Endothelial cell of umbilical vein (primary cell): Measurements from ENCODE around the gene FSTL3. TPM values are rescaled to one million over a fixed set of nuclear protein-coding genes. Genes with fewer than 3 reads are reported as not detected.

ENCODE experiments used
- BruUV-seq: library from RNA; stranded (reverse); fragments of 400-500 nt; replicated peaks from 2 replicates; lab custom pipeline; 2021; lab: Mats Ljungman, UMichigan
- CTCF ChIA-PET: fragments of 300-600, 350-600 bp; sonication (Branson Sonifier 250); formaldehyde crosslinking; loops from one replicate; lab custom pipeline; 2021; ENCODE audit warnings: antibody characterized with exemption, inconsistent platforms; lab: Charles Lee
- POLR2A ChIA-PET: fragments of 300-600, 350-600 bp; sonication (Branson Sonifier 250); formaldehyde crosslinking; loops from one replicate; lab custom pipeline; 2021; ENCODE audit warnings: antibody characterized with exemption, inconsistent platforms; lab: Charles Lee
- DNase-seq: peaks from one replicate; pipeline ENCODE4 v3.0.0-alpha.2; 2011; ENCODE audit warnings: low read depth, low spot score
- FAIRE-seq: peaks from 2 replicates; lab custom pipeline; 2011; peaks lifted over from hg19 to GRCh38; lab: Jason Lieb, UNC
- H2AFZ ChIP-seq: 2 replicates; pipeline ENCODE4 v1.6.0; 2012; ENCODE audit warnings: low read depth, low read length, control low read depth, inconsistent platforms
- H3K27ac ChIP-seq: 2 replicates; pipeline ENCODE4 v1.5.1; 2011; ENCODE audit warnings: low read depth, mild to moderate bottlenecking, control low read depth, low read length, moderate library complexity; ENCODE audit not compliant: insufficient read depth
- H3K27me3 ChIP-seq, 2 experiments: 2 replicates each; pipeline versions ENCODE4 v1.6.0 to v1.6.1; 2011; ENCODE audit warnings: low read length in 2 of 2, mixed read lengths in 1 of 2; ENCODE audit not compliant: control insufficient read depth in 2 of 2, insufficient read depth in 2 of 2
- H3K36me3 ChIP-seq, 2 experiments: 2 replicates in 1 of 2; 3 replicates in 1 of 2; pipeline ENCODE4 v1.5.1; 2011; ENCODE audit warnings: low read length in 2 of 2, mild to moderate bottlenecking in 1 of 2, moderate library complexity in 1 of 2; ENCODE audit not compliant: control insufficient read depth in 2 of 2, insufficient read depth in 2 of 2; ENCODE audit errors: extremely low read depth in 1 of 2
- H3K4me1 ChIP-seq: 3 replicates; pipeline ENCODE4 v1.5.1; 2011; ENCODE audit warnings: mild to moderate bottlenecking, low read length; ENCODE audit not compliant: control insufficient read depth, insufficient read depth; ENCODE audit errors: extremely low read depth
- H3K4me2 ChIP-seq: 2 replicates; pipeline ENCODE4 v1.6.1; 2011; ENCODE audit warnings: low read length, control low read depth, mixed read lengths; ENCODE audit not compliant: insufficient read depth
- H3K4me3 ChIP-seq, 3 experiments: fragments of 200-600 bp in 1 of 3; sonication (generic), shearing (Covaris generic) in 1 of 3; replicated peaks in 1 of 3; 2 replicates each; pipeline ENCODE4 v1.5.1; 2011 to 2016; ENCODE audit warnings: control low read depth in 3 of 3, low read length in 3 of 3, mild to moderate bottlenecking in 2 of 3, inconsistent platforms in 1 of 3, low read depth in 1 of 3, moderate library complexity in 1 of 3; ENCODE audit not compliant: insufficient read depth in 1 of 3
- H3K79me2 ChIP-seq: 2 replicates; pipeline ENCODE4 v1.6.0; 2012; ENCODE audit warnings: low read length, inconsistent platforms; ENCODE audit not compliant: control insufficient read depth, insufficient read depth
- H3K9ac ChIP-seq: replicated peaks from 2 replicates; pipeline ENCODE3; 2011; ENCODE audit warnings: low read length, control low read depth; ENCODE audit not compliant: insufficient read depth; ENCODE audit errors: extremely low read depth
- H3K9me1 ChIP-seq: replicated peaks from 3 replicates; pipeline ENCODE4 v1.6.0; 2011; ENCODE audit warnings: mild to moderate bottlenecking, low read length; ENCODE audit not compliant: control insufficient read depth, insufficient read depth; ENCODE audit errors: extremely low read depth
- H3K9me3 ChIP-seq: replicated peaks from 2 replicates; pipeline ENCODE4 v1.5.1; 2012; ENCODE audit warnings: low read length, inconsistent platforms; ENCODE audit not compliant: control insufficient read depth, insufficient read depth
- H4K20me1 ChIP-seq: replicated peaks from 2 replicates; pipeline ENCODE3; 2011; ENCODE audit warnings: mild to moderate bottlenecking, low read length; ENCODE audit not compliant: control insufficient read depth, insufficient read depth; ENCODE audit errors: extremely low read depth
- EZH2 ChIP-seq: IDR thresholded peaks from 2 replicates; pipeline ENCODE4 v1.6.1; 2012; ENCODE audit warnings: borderline replicate concordance, low read depth, mild to moderate bottlenecking, moderate library complexity, low read length, inconsistent platforms; ENCODE audit not compliant: severe bottlenecking
- GATA2 ChIP-seq: IDR thresholded peaks from 2 replicates; pipeline ENCODE4 v1.7.0; 2011; ENCODE audit warnings: low read depth, mild to moderate bottlenecking, moderate library complexity, mixed read lengths, low read length; ENCODE audit not compliant: insufficient read length, insufficient read depth
- JUN ChIP-seq: IDR thresholded peaks from 2 replicates; pipeline ENCODE4 v1.6.1; 2011; ENCODE audit warnings: borderline replicate concordance, low read depth; ENCODE audit not compliant: insufficient read length, insufficient read depth
- MYC ChIP-seq: IDR thresholded peaks from one replicate; pipeline ENCODE4 v1.6.1; 2011; ENCODE audit warnings: mild to moderate bottlenecking, low read depth, low read length
- POLR2A ChIP-seq: IDR thresholded peaks from 2 replicates; pipeline ENCODE4 v1.6.1; 2012; ENCODE audit warnings: low read depth, mild to moderate bottlenecking, control low read depth, low read length
- POLR2AphosphoS5 ChIP-seq: IDR thresholded peaks from 2 replicates; pipeline ENCODE4 v1.6.1; 2012; ENCODE audit warnings: low read depth, mild to moderate bottlenecking, control low read depth, low read length, moderate library complexity; ENCODE audit not compliant: insufficient read depth
- dilution Hi-C: fragments of 300-500 bp; cut with MboI; formaldehyde crosslinking; loops from one replicate; pipeline ENCODE4 v1.15.0; 2019; ENCODE audit warnings: low sequenced_read_pairs; ENCODE audit not compliant: extremely low pct_ligation_motif_present
- intact Hi-C: fragments of 100-400 bp; cut with micrococcal nuclease; formaldehyde crosslinking; loops from one replicate; pipeline ENCODE4 v1.10.0; 2022
- polyA plus RNA-seq, 4 experiments: library from polyadenylated mRNA; depleted of rRNA in 3 of 4; stranded (reverse) in 3 of 4; unstranded in 1 of 4; fragments of >200 nt; gene quantifications; 2 replicates each; pipeline versions ENCODE4 v1.2.1 to v1.2.3, GENCODE V29; 2011 to 2012; ENCODE audit warnings: missing spikeins in 1 of 4
- total RNA-seq: library from RNA; stranded (reverse); gene quantifications from 2 replicates; pipeline ENCODE4 v1.2.3, GENCODE V29; 2021
- TF ChIP-seq, protein P1 (sequence below): IDR thresholded peaks from 2 replicates; pipeline ENCODE4 v1.6.1; 2011; ENCODE audit not compliant: insufficient read depth, insufficient read length

FSTL3 gene
- total and polyA plus RNA-seq, 2 donors (not counting 3 experiments of a cell fraction or from before 2014, with no cell fraction given): 19.9 to 45.2 TPM

DNA sequence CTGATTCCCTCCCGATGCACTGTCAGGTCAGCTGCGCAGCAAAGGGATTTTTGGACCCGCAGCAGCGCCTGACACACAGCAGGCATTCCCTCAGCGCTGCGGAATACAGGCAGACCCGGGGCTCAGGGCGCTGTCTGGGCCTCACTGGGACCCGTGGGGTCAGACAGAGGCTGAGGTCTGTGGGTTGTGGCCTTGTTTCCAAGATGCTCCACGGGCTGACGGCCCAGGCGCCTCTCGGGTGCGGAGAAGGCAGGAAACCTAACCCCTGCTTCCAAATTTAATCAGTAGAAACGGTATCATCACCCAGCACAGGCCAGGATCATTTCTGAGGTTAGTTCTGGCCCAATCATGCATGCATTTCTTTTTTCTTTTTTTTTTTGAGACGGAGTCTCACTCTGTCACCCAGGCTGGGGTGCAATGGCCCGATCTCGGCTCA, 12.5 kb upstream of the FSTL3 start:
- Histone ChIP-seq H3K27ac (peak overlapping the region; percentile 44), H3K79me2 (peaks cover 43% of the 10 kb centered on the region), H2AFZ (peak overlapping the region; percentile 93), H3K4me2 (peak overlapping the region; percentile 62), H3K9ac (peak overlapping the region; percentile 43), H3K36me3 (no peaks in the 10 kb centered on the region), H3K4me3 (peak overlapping the region in 2 of 3 experiments; percentile 27 to 29), H3K9me3 (no peaks in the 10 kb centered on the region), H3K27me3 (no peaks in the 10 kb centered on the region), H3K9me1 (no peaks in the 10 kb centered on the region), H3K4me1 (peaks cover 19% of the 10 kb centered on the region), H4K20me1 (no peaks in the 10 kb centered on the region)
- no TSS peak for BruUV-seq
- no peak for DNase-seq
- ChIA-PET POLR2A (no interaction called here), CTCF (interaction anchor here (0.8 to 1.9 kb wide), 6 partner anchors 14 to 79 kb away, joined by 3 to 67 read pairs (median 4); no protein-coding TSS in a partner anchor)
- intact Hi-C loops: loop anchor here (1.0 to 2.0 kb wide), 3 partner anchors 17 to 206 kb away; no protein-coding TSS in a partner anchor
- no peak for FAIRE-seq
- dilution Hi-C loops: no loop called here
- no peak for TF ChIP-seq GATA2
- TF ChIP-seq MYC: no peak
- TF ChIP-seq, protein P1, sequence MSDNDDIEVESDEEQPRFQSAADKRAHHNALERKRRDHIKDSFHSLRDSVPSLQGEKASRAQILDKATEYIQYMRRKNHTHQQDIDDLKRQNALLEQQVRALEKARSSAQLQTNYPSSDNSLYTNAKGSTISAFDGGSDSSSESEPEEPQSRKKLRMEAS: no peak
- no peak for TF ChIP-seq JUN
- no peak for TF ChIP-seq EZH2
- no peak for TF ChIP-seq POLR2A
- TF ChIP-seq POLR2AphosphoS5: no peak
